Measurements from ENCODE around the gene GJB6. TPM values are rescaled to one million over a fixed set of nuclear protein-coding genes. Genes with fewer than 3 reads are reported as not detected.
A peak's percentile ranks its signal among the peaks of the same experiment; 100 is the strongest.

GJB6 gene
- total and polyA plus RNA-seq, 4 donors = 0.06 to 0.08 TPM; not detected in 2

GRCh38 chr13:20241593-20241992, 9.5 kb upstream of the GJB6 start:
- H3K4me1 ChIP-seq (ENCODE audit: control insufficient read depth in 4 of 4, insufficient read depth in 4 of 4, low read length in 3 of 4) = peaks cover 0 to 11% (median 5%) of the 10 kb centered on the region in 4 donors
- H3K9me3 ChIP-seq (ENCODE audit: control insufficient read depth in 4 of 4, low read length in 3 of 4) = no peaks in the 10 kb centered on the region
- no peak overlapping the region for H3K9ac ChIP-seq (ENCODE audit: low read depth in 1 of 2, low read length in 2 of 2)
- no peak for DNase-seq (ENCODE audit: low spot score)
- whole genome bisulfite sequencing = 82% methylated on average over 2 of the region's 2 CpGs
- H3K27ac ChIP-seq (ENCODE audit: low read depth in 1 of 2, low read length in 2 of 2) = no peak overlapping the region
- no peak overlapping the region for H3K4me3 ChIP-seq (ENCODE audit: low read depth in 1 of 3, low read length in 3 of 3)
- H3K36me3 ChIP-seq (ENCODE audit: control insufficient read depth in 4 of 4, insufficient read depth in 3 of 4, low read depth in 1 of 4, low read length in 3 of 4) = no peaks in the 10 kb centered on the region
- TF ChIP-seq ATF3 (IDR thresholded peaks at IDR 0.05) (no peak), RXRA (IDR thresholded peaks at IDR 0.05) (no peak), CTCF (IDR thresholded peaks at IDR 0.05; ENCODE audit: low read depth, low read length, missing input control) (no peak)
- H3K27me3 ChIP-seq (ENCODE audit: control insufficient read depth in 4 of 4, insufficient read depth in 4 of 4, low read length in 3 of 4) = no peaks in the 10 kb centered on the region

GRCh38 chr13:20239748-20240147, 7.6 kb upstream of the GJB6 start:
- Histone ChIP-seq H3K9me3 (ENCODE audit: control insufficient read depth in 4 of 4, low read length in 3 of 4) (no peaks in the 10 kb centered on the region), H3K36me3 (ENCODE audit: control insufficient read depth in 4 of 4, insufficient read depth in 3 of 4, low read depth in 1 of 4, low read length in 3 of 4) (no peaks in the 10 kb centered on the region), H3K9ac (ENCODE audit: low read depth in 1 of 2, low read length in 2 of 2) (no peak overlapping the region), H3K27ac (ENCODE audit: low read depth in 1 of 2, low read length in 2 of 2) (no peak overlapping the region), H3K27me3 (ENCODE audit: control insufficient read depth in 4 of 4, insufficient read depth in 4 of 4, low read length in 3 of 4) (no peaks in the 10 kb centered on the region), H3K4me3 (ENCODE audit: low read depth in 1 of 3, low read length in 3 of 3) (no peak overlapping the region), H3K4me1 (ENCODE audit: control insufficient read depth in 4 of 4, insufficient read depth in 4 of 4, low read length in 3 of 4) (peaks cover 0 to 11% (median 5%) of the 10 kb centered on the region in 4 donors)
- DNase-seq (ENCODE audit: low spot score) = no peak
- peak; percentile 78 for TF ChIP-seq HNF4G (IDR thresholded peaks at IDR 0.05)
- TF ChIP-seq HNF4A (conservative IDR thresholded peaks at IDR 0.05) = peak; percentile 59 to 85
- TF ChIP-seq RAD21 (IDR thresholded peaks at IDR 0.05) = peak in 1 of 2 donors; percentile 31
- TF ChIP-seq SP1 (IDR thresholded peaks at IDR 0.05) = peak; percentile 21
- no peak for TF ChIP-seq FOXA2 (IDR thresholded peaks at IDR 0.05)
- no peak for TF ChIP-seq FOXA1 (IDR thresholded peaks at IDR 0.05)
- 62% methylated on average over 6 of the region's 6 CpGs for WGBS

GRCh38 chr13:20232556-20233277, 598 bp upstream of the GJB6 start:
- TF ChIP-seq FOXA1 (IDR thresholded peaks at IDR 0.05) (no peak), HNF4A (conservative IDR thresholded peaks at IDR 0.05) (no peak), CTCF (IDR thresholded peaks at IDR 0.05; ENCODE audit: low read depth, low read length, missing input control) (no peak)

More at GRCh38 chr13:20232556-20233277, 598 bp upstream of the GJB6 start:
- Histone ChIP-seq H3K36me3 (ENCODE audit: control insufficient read depth in 4 of 4, insufficient read depth in 3 of 4, low read depth in 1 of 4, low read length in 3 of 4) (no peaks in the 10 kb centered on the region), H3K9ac (ENCODE audit: low read depth in 1 of 2, low read length in 2 of 2) (no peak overlapping the region), H3K27me3 (ENCODE audit: control insufficient read depth in 4 of 4, insufficient read depth in 4 of 4, low read length in 3 of 4) (no peaks in the 10 kb centered on the region), H3K9me3 (ENCODE audit: control insufficient read depth in 4 of 4, low read length in 3 of 4) (no peaks in the 10 kb centered on the region), H3K4me3 (ENCODE audit: low read depth in 1 of 3, low read length in 3 of 3) (peak overlapping the region in 1 of 3 donors; percentile 58), H3K27ac (ENCODE audit: low read depth in 1 of 2, low read length in 2 of 2) (no peak overlapping the region), H3K4me1 (ENCODE audit: control insufficient read depth in 4 of 4, insufficient read depth in 4 of 4, low read length in 3 of 4) (peaks cover 5 to 12% (median 6%) of the 10 kb centered on the region in 4 donors)
- DNase-seq (ENCODE audit: low spot score) = no peak
- 54% methylated on average over 25 of the region's 25 CpGs for WGBS

All from liver (tissue), 9 donors.